H1 (cell line): Measurements from ENCODE around the gene ARHGAP26. TPM values are rescaled to one million over a fixed set of nuclear protein-coding genes. Genes with fewer than 3 reads are reported as not detected.

Experiments used
- CHD2 ChIP-seq: IDR thresholded peaks from 2 replicates; pipeline ENCODE4 v1.6.1; 2012; ENCODE audit warnings: low read length, improper control_type of control experiment
- CTBP2 ChIP-seq: IDR thresholded peaks from 2 replicates; pipeline ENCODE4 v1.7.0; 2011; ENCODE audit warnings: borderline replicate concordance, mild to moderate bottlenecking, moderate library complexity, mixed read lengths, low read length; ENCODE audit not compliant: insufficient read depth, insufficient read length
- EZH2 ChIP-seq: fragments of 200-600 bp; sonication (generic); IDR thresholded peaks from 2 replicates; pipeline ENCODE4 v1.7.1; 2012; ENCODE audit warnings: low read depth, mild to moderate bottlenecking, moderate library complexity, low read length, inconsistent platforms; ENCODE audit not compliant: severe bottlenecking
- POLR2AphosphoS5 ChIP-seq: IDR thresholded peaks from 2 replicates; pipeline ENCODE4 v1.6.1; 2011; ENCODE audit warnings: low read depth, low read length
- RAD21 ChIP-seq, 2 experiments: IDR thresholded peaks in 1 of 2; conservative IDR thresholded peaks in 1 of 2; 2 replicates each; pipeline ENCODE4 v1.6.1; 2011; ENCODE audit warnings: low read depth in 2 of 2, low read length in 2 of 2, improper control_type of control experiment in 1 of 2, inconsistent platforms in 1 of 2, mild to moderate bottlenecking in 1 of 2, moderate library complexity in 1 of 2
- RBBP5 ChIP-seq: IDR thresholded peaks from 2 replicates; pipeline ENCODE4 v1.7.1; 2012; ENCODE audit warnings: low read depth, mild to moderate bottlenecking, inconsistent platforms, low read length, moderate library complexity, borderline replicate concordance
- SIN3A ChIP-seq, 2 experiments: IDR thresholded peaks in 1 of 2; conservative IDR thresholded peaks in 1 of 2; 2 replicates each; pipeline ENCODE4 v1.6.1; 2011 to 2012; ENCODE audit warnings: low read length in 2 of 2, improper control_type of control experiment in 1 of 2, low read depth in 1 of 2, mild to moderate bottlenecking in 1 of 2
- SP4 ChIP-seq: IDR thresholded peaks from 2 replicates; pipeline ENCODE4 v1.6.1; 2012; ENCODE audit warnings: low read length, inconsistent platforms
- polyA plus RNA-seq, 7 experiments: library from polyadenylated mRNA; depleted of rRNA in 3 of 7; stranded (reverse) in 5 of 7; unstranded in 2 of 7; fragments of >200 nt in 5 of 7; fragments of 200-250 nt in 2 of 7; gene quantifications; 1 replicate in 5 of 7; 2 replicates in 1 of 7; 4 replicates in 1 of 7; pipeline versions ENCODE4 v1.2.1 to v1.2.3, GENCODE V29; 2011 to 2013; ENCODE audit warnings: missing spikeins in 2 of 7, mixed read lengths in 2 of 7
- total RNA-seq: library from RNA; stranded (reverse); fragmentation: NEBNext Ultra II Directional; extraction: Animal tissue kit (Norgen Biotek cat#: 25700); gene quantifications from 2 replicates; pipeline ENCODE4 v1.2.1, GENCODE V29; 2021
- TF ChIP-seq, protein P1 (sequence below): IDR thresholded peaks from 2 replicates; pipeline ENCODE4 v1.6.1; 2012; ENCODE audit warnings: low read length, inconsistent platforms

Gene ARHGAP26
- total and polyA plus RNA-seq, 2 of the 8 experiments (the other 6 are each of a cell fraction or from before 2014, with no cell fraction given) = 7.1 to 24.8 TPM

DNA sequence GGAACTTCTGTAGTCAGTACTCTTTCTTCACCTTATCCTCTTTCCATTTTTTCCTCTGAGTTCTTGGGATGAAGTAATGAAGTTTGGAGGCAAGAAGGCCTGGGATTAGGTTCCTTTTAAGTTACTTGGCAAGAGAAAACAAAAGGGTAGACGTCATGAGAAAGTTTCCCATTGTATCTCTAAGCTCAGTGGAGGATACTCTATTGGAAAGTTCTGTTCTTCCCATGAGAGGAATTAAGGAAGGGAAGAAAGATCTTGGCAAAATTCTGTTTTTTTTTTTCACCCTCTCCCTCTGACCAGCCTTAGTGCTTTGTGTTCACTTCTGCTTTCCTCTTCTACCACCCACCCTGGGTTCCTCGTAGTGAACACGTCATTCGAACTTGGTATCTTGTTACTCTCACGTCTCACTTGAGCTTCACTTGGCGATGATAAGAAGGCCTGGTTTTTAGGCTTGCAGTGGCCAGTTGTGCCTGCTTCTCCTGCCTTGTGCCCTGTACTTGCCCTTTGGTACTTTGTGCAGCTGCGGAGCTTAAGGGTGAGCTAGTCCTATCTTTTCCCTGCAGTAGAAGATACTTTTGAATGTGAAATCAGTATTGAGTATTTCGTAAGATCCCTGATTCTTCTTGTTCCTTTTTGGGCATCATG, 67.0 kb downstream of the ARHGAP26 start (continued):
- TF ChIP-seq RAD21 (IDR thresholded peaks at IDR 0.05 in 1 of 2, conservative IDR thresholded peaks at IDR 0.05 in 1 of 2; ENCODE audit: low read depth in 2 of 2, low read length in 2 of 2) (no peak), SP4 (no peak), SIN3A (conservative IDR thresholded peaks at IDR 0.05 in 1 of 2, IDR thresholded peaks at IDR 0.05 in 1 of 2; ENCODE audit: low read depth in 1 of 2, low read length in 2 of 2) (no peak), EZH2 (no peak), RBBP5 (no peak), CTBP2 (no peak), POLR2AphosphoS5 (no peak), CHD2 (no peak)
- TF ChIP-seq, protein P1, sequence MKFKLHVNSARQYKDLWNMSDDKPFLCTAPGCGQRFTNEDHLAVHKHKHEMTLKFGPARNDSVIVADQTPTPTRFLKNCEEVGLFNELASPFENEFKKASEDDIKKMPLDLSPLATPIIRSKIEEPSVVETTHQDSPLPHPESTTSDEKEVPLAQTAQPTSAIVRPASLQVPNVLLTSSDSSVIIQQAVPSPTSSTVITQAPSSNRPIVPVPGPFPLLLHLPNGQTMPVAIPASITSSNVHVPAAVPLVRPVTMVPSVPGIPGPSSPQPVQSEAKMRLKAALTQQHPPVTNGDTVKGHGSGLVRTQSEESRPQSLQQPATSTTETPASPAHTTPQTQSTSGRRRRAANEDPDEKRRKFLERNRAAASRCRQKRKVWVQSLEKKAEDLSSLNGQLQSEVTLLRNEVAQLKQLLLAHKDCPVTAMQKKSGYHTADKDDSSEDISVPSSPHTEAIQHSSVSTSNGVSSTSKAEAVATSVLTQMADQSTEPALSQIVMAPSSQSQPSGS = no peak
